ENCODE measurements around the gene UFD1. TPM values are rescaled to one million over a fixed set of nuclear protein-coding genes. Genes with fewer than 3 reads are reported as not detected.

Gene UFD1
- polyA plus RNA-seq, 1 experiment, result 135 TPM

DNA sequence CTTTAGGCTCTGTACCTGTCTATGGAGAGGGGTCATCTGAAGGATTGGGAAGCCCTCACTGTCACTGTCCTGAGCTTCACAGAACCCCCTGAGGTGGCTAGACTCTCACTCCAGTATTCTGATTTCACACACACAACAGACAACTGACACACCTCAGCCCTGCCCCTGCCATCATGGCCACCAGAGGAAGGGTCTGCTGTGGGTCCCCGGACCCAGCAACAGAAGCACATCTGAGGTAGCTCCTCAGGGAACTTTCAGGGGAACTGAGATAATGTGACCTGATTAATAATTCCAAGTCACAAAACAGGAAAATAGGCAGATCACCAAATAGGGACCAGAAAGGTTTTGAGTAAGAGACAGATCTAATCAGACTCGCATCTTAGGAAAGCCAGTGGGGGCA is 24.0 kb downstream of the UFD1 start:
- TF ChIP-seq, protein P1, sequence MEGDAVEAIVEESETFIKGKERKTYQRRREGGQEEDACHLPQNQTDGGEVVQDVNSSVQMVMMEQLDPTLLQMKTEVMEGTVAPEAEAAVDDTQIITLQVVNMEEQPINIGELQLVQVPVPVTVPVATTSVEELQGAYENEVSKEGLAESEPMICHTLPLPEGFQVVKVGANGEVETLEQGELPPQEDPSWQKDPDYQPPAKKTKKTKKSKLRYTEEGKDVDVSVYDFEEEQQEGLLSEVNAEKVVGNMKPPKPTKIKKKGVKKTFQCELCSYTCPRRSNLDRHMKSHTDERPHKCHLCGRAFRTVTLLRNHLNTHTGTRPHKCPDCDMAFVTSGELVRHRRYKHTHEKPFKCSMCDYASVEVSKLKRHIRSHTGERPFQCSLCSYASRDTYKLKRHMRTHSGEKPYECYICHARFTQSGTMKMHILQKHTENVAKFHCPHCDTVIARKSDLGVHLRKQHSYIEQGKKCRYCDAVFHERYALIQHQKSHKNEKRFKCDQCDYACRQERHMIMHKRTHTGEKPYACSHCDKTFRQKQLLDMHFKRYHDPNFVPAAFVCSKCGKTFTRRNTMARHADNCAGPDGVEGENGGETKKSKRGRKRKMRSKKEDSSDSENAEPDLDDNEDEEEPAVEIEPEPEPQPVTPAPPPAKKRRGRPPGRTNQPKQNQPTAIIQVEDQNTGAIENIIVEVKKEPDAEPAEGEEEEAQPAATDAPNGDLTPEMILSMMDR (IDR thresholded peaks at IDR 0.05; ENCODE audit: insufficient read depth, low read depth, low read length), result no peak
- ChIA-PET POLR2A (no interaction called here), CTCF (interaction anchor here (0.6 kb wide), 1 partner anchor 37 kb away, joined by 3 read pairs; no protein-coding TSS in a partner anchor)
- no peak for DNase-seq (ENCODE audit: low read depth)
- H3K27me3 ChIP-seq (ENCODE audit: control insufficient read depth, insufficient read depth, low read length), result no peaks in the 10 kb centered on the region
- H3K36me3 ChIP-seq (ENCODE audit: control insufficient read depth, insufficient read depth, low read length), result peaks cover 23% of the 10 kb centered on the region
- no peak overlapping the region for H3K4me3 ChIP-seq (ENCODE audit: low read depth, low read length)

DNA sequence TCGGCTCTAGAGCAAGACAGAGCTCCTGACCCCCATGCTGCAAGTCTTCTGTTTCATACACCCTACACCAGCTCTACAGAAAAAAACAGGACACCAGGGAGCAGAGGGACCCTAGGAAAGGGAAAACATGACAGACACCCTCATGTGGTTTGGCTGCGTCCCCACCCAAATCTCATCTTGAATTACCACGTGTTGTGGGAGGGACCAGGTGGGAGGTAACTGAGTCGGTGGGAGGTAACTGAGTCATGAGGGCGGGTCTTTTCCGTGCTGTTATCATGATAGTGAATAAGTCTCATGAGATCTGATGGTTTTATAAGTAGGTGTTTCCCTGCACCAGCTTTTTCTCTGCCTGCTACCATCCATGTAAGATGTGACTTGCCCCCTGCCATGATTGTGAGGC is 24.8 kb downstream of the UFD1 start:
- H3K36me3 ChIP-seq (ENCODE audit: control insufficient read depth, insufficient read depth, low read length), result peaks cover 26% of the 10 kb centered on the region
- CTCF ChIA-PET, result interaction anchor here (0.6 kb wide), 1 partner anchor 36 kb away, joined by 3 read pairs; no protein-coding TSS in a partner anchor
- TF ChIP-seq, protein P1 (IDR thresholded peaks at IDR 0.05; ENCODE audit: insufficient read depth, low read depth, low read length), result no peak
- no peak for DNase-seq (ENCODE audit: low read depth)
- H3K4me3 ChIP-seq (ENCODE audit: low read depth, low read length), result no peak overlapping the region
- POLR2A ChIA-PET, result no interaction called here
- no peaks in the 10 kb centered on the region for H3K27me3 ChIP-seq (ENCODE audit: control insufficient read depth, insufficient read depth, low read length)

DNA sequence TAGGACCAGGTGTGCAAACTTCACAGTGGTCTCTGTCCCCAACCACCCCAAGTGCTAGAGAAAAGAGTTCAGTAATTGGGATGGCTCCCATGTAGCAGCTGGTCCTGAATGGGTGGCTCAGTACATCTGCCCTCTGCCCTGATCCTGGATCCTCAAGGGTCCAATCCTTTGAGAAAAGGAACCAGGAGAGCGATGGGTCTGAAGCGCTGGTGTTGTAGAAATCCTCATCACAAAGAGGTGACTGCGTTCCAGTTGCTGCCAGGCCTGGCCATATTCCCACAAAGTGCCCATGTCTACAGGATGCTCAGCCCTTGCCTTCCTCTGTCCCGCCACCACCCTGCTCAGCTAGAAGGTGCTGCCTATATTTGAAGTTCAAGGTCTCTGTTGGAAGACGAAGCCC is 25.3 kb downstream of the UFD1 start:
- Histone ChIP-seq H3K27me3 (ENCODE audit: control insufficient read depth, insufficient read depth, low read length) (no peaks in the 10 kb centered on the region), H3K4me3 (ENCODE audit: low read depth, low read length) (no peak overlapping the region), H3K36me3 (ENCODE audit: control insufficient read depth, insufficient read depth, low read length) (peaks cover 28% of the 10 kb centered on the region)
- ChIA-PET POLR2A (no interaction called here), CTCF (no interaction called here)
- DNase-seq (ENCODE audit: low read depth), result no peak
- TF ChIP-seq, protein P1 (IDR thresholded peaks at IDR 0.05; ENCODE audit: insufficient read depth, low read depth, low read length), result no peak

DNA sequence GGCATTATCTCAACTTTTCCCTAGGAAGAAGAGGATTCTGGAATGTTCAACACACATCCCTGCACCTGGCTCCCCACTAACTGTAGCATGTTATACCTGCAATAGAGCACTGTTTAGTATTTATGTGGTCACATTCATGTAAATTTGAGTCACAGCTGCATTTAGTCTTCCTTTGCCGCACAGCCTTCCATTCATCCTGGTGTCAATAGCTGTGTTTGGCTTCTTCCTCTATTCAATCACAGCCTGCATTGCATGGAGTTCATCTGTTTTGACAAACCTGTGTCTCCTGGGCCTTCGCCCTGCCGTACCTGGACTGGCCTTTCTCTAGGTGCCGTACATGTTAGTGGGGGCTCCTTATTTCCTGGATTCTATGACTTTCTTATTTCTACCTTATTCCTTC is 27.4 kb downstream of the UFD1 start:
- POLR2A ChIA-PET, result no interaction called here
- H3K27me3 ChIP-seq (ENCODE audit: control insufficient read depth, insufficient read depth, low read length), result no peaks in the 10 kb centered on the region
- CTCF ChIA-PET, result interaction anchor here (1.3 to 1.6 kb wide), 4 partner anchors 12 to 178 kb away, joined by 3 to 9 read pairs (median 4); no protein-coding TSS in a partner anchor
- H3K36me3 ChIP-seq (ENCODE audit: control insufficient read depth, insufficient read depth, low read length), result peaks cover 23% of the 10 kb centered on the region
- no peak for DNase-seq (ENCODE audit: low read depth)
- no peak overlapping the region for H3K4me3 ChIP-seq (ENCODE audit: low read depth, low read length)
- TF ChIP-seq, protein P1 (IDR thresholded peaks at IDR 0.05; ENCODE audit: insufficient read depth, low read depth, low read length), result no peak

DNA sequence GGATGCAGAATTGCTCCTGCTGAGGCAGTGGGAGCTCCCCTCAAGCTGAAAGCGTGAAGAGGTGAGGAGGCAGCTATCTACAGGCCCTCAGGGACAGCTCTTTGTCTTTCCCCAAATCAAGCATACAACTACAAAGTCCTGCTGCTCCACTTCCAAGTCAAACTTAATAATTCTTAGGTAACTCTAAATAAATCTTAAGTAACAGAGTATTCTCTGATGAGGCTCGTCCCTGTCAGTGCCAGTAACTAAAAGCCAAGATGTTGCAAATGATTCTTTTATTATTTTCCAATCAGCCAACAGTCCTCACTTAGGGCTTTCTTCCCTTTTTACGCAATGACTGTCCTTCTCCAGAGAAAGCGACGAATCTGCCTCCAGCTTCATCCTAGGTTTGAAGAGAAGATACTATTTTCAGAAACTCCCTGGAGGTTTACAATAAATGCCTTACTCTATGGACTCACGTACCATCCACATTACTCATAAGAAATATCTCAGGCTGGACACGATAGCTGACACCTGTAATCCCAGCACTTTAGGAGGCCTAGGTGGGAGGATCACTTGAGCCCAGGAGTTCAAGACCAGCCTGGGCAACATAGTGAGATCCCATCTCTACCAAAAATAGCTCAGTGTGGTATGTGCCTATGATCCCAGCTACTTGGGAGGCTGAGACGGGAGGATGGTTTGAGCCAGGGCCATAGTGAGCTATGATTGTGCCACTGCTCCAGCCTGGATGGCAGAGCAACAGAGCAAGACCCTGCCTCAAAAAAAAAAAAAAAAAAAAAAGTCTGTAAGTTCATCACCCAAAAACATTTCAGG is 28.4 kb downstream of the UFD1 start:
- Histone ChIP-seq H3K36me3 (ENCODE audit: control insufficient read depth, insufficient read depth, low read length) (peaks cover 16% of the 10 kb centered on the region), H3K27me3 (ENCODE audit: control insufficient read depth, insufficient read depth, low read length) (no peaks in the 10 kb centered on the region), H3K4me3 (ENCODE audit: low read depth, low read length) (no peak overlapping the region)
- DNase-seq (ENCODE audit: low read depth), result no peak
- TF ChIP-seq, protein P1 (IDR thresholded peaks at IDR 0.05; ENCODE audit: insufficient read depth, low read depth, low read length), result no peak
- ChIA-PET CTCF (interaction anchor here (0.6 to 1.6 kb wide), 6 partner anchors 13 to 179 kb away, joined by 3 to 9 read pairs (median 4); no protein-coding TSS in a partner anchor), POLR2A (no interaction called here)
